MCF 10A (cell line): ENCODE measurements around the gene ADM. TPM values are rescaled to one million over a fixed set of nuclear protein-coding genes. Genes with fewer than 3 reads are reported as not detected.

ENCODE experiments used
- BruUV-seq: library from RNA; stranded (reverse); fragments of 400-500 nt; replicated peaks from 2 replicates; lab custom pipeline; 2021; lab: Mats Ljungman, UMichigan
- CTCF ChIA-PET: fragments of 300-600 bp; sonication (Branson Sonifier 250); formaldehyde crosslinking; extraction: SDS; loops from one replicate; lab custom pipeline; 2021; ENCODE audit warnings: antibody characterized with exemption, inconsistent platforms; lab: Yijun Ruan, JAX
- POLR2A ChIA-PET: fragments of 300-600, 350-650 bp; sonication (Branson Sonifier 250); formaldehyde crosslinking; extraction: SDS; loops from one replicate; lab custom pipeline; 2020; ENCODE audit warnings: antibody characterized with exemption, inconsistent platforms; lab: Yijun Ruan, JAX
- DNase-seq: peaks from one replicate; pipeline ENCODE4 v3.0.0-alpha.2; 2018; ENCODE audit not compliant: unreplicated experiment
- H3K27ac Mint-ChIP-seq: one replicate; pipeline ENCODE4 v1.8.0; 2022; ENCODE audit warnings: mild to moderate bottlenecking, low read depth, mixed read lengths; ENCODE audit not compliant: unreplicated experiment
- H3K27me3 Mint-ChIP-seq: one replicate; pipeline ENCODE4 v1.8.0; 2022; ENCODE audit warnings: mixed read lengths; ENCODE audit not compliant: insufficient read depth, unreplicated experiment
- H3K36me3 Mint-ChIP-seq: one replicate; pipeline ENCODE4 v1.8.0; 2022; ENCODE audit warnings: mild to moderate bottlenecking, moderate library complexity, mixed read lengths; ENCODE audit not compliant: insufficient read depth, unreplicated experiment
- H3K4me1 Mint-ChIP-seq: one replicate; pipeline ENCODE4 v1.8.0; 2022; ENCODE audit warnings: mixed read lengths; ENCODE audit not compliant: insufficient read depth, unreplicated experiment
- H3K4me3 Mint-ChIP-seq: one replicate; pipeline ENCODE4 v1.8.0; 2022; ENCODE audit warnings: mild to moderate bottlenecking, moderate library complexity, mixed read lengths; ENCODE audit not compliant: unreplicated experiment
- H3K9me3 Mint-ChIP-seq: one replicate; pipeline ENCODE4 v1.8.0; 2022; ENCODE audit warnings: mixed read lengths; ENCODE audit not compliant: unreplicated experiment
- intact Hi-C: fragments of 100-400 bp; cut with micrococcal nuclease; formaldehyde crosslinking; loops from 2 replicates; pipeline ENCODE4 v1.14.1; 2022
- total RNA-seq: library from RNA; stranded (reverse); gene quantifications from 2 replicates; pipeline ENCODE4 v1.2.3, GENCODE V29; 2022
- TF ChIP-seq, protein P1 (sequence below): fragments of 200-600 bp; IDR thresholded peaks from one replicate; pipeline ENCODE4 v1.8.0; 2022; ENCODE audit warnings: antibody characterized with exemption, mild to moderate bottlenecking; ENCODE audit not compliant: unreplicated experiment

Gene ADM
- total RNA-seq, 1 experiment from 2014 or later: 8.7 TPM

DNA sequence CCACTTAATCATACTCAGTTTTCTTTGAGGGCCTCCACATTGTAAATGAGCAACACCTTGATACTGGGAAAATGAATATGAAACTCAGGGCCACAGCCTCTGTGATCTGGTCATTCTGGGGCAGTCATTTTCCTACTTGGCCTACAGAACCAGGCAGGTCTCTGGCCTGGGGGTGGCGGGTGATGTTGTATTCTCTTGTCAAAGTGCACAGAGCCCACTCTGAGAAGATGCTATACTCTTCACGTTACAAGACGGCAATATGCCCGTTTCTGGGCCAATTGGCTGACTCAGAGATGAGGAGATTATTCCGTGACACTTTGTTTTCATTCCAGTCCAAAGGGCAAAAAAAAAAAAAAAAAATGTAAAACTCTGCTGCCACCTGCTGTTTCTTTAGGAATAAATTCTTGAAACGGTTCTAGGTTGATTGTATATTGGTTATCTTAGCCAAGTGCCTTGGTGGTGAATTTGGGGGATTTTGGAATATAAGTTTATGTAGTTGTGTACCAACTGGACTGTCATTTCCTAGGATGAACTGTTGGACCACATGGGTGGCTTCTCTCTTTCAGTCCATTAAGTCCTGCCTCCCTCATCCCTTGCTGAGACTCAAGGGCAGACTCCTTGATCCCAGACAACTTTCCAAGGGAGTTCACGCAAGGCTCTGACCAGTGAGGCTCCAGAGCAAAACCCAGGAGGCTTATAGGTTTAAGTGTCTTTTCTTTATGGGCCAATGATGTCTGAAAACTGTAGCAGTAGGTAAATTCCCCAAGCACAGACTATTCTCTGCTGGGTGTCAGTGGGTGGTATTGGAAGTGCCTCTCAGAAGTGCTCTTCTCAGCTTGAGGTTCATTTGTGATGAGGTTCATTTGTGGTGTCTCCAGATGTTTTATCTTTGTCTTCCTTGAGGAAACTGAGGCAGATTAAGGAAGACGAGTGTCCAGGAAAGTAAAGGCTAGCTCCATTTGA lies 18.2 kb downstream of the ADM start:
- ChIA-PET CTCF (interaction anchor here (0.5 to 4.7 kb wide), 33 partner anchors 8 to 570 kb away, joined by 3 to 50 read pairs (median 4); no protein-coding TSS in a partner anchor), POLR2A (interaction anchor here (0.6 to 7.0 kb wide), 11 partner anchors 14 to 862 kb away, joined by 3 to 82 read pairs (median 3); partner anchors contain the start of genes ADM and ZNF143)
- H3K27ac Mint-ChIP-seq: peak overlapping the region; percentile 54
- H3K27me3 Mint-ChIP-seq: no peaks in the 10 kb centered on the region
- TF ChIP-seq, protein P1, sequence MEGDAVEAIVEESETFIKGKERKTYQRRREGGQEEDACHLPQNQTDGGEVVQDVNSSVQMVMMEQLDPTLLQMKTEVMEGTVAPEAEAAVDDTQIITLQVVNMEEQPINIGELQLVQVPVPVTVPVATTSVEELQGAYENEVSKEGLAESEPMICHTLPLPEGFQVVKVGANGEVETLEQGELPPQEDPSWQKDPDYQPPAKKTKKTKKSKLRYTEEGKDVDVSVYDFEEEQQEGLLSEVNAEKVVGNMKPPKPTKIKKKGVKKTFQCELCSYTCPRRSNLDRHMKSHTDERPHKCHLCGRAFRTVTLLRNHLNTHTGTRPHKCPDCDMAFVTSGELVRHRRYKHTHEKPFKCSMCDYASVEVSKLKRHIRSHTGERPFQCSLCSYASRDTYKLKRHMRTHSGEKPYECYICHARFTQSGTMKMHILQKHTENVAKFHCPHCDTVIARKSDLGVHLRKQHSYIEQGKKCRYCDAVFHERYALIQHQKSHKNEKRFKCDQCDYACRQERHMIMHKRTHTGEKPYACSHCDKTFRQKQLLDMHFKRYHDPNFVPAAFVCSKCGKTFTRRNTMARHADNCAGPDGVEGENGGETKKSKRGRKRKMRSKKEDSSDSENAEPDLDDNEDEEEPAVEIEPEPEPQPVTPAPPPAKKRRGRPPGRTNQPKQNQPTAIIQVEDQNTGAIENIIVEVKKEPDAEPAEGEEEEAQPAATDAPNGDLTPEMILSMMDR: peak; percentile 43
- no TSS peak for BruUV-seq
- intact Hi-C loops: loop anchor here (1.0 to 5.0 kb wide), 6 partner anchors 142 to 711 kb away; no protein-coding TSS in a partner anchor
- H3K9me3 Mint-ChIP-seq: no peaks in the 10 kb centered on the region
- H3K4me1 Mint-ChIP-seq: peaks cover 20% of the 10 kb centered on the region
- H3K36me3 Mint-ChIP-seq: no peaks in the 10 kb centered on the region
- peak; percentile 87 for DNase-seq
- no peak overlapping the region for H3K4me3 Mint-ChIP-seq

DNA sequence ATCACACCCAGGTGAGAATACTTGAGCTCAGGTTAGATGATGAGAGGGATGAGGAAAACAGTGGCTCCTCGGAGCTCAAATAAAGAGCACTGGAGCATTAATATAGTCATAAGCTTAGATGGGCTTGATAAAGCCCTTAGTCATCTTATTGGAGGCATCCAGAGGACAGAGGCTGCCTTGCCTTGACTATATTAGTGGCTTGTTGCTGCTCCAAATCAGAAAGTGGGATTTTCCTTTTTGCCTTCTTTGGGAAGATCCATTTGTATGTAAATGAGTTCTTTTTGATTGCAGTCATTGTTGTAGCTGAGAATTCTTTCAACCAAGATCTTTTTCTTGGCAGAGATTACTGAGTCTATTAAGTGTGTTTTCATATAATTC lies 18.9 kb downstream of the ADM start:
- no peaks in the 10 kb centered on the region for H3K9me3 Mint-ChIP-seq
- CTCF ChIA-PET: interaction anchor here (0.5 to 4.7 kb wide), 28 partner anchors 9 to 570 kb away, joined by 3 to 50 read pairs (median 4); no protein-coding TSS in a partner anchor

DNA sequence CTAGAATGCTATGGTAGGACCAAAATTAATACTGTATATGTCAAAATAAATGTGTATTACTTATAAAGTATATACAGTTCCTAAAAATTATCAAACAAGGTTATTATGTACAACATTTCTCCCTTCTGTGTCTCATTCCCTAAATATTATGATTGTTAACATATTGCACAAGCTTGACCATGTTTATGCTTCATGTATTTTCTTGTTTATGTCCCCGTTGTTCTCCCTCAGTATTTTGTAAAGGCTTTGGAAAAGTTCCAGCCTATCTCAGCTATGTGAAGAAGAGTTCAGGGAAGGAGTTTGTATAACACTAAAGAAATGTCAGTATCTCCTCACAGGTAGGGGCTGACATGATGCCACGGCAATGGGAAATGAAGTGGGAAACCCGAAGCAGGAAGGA lies 19.6 kb downstream of the ADM start:
- Mint-ChIP-seq H3K27ac (no peak overlapping the region), H3K4me1 (peaks cover 22% of the 10 kb centered on the region), H3K36me3 (no peaks in the 10 kb centered on the region), H3K9me3 (no peaks in the 10 kb centered on the region), H3K4me3 (no peak overlapping the region), H3K27me3 (no peaks in the 10 kb centered on the region)
- CTCF ChIA-PET: interaction anchor here (0.8 to 4.7 kb wide), 21 partner anchors 10 to 571 kb away, joined by 3 to 50 read pairs (median 5); no protein-coding TSS in a partner anchor
- intact Hi-C loops: loop anchor here (5.0 kb wide), 3 partner anchors 352 to 712 kb away; no protein-coding TSS in a partner anchor
- TF ChIP-seq, protein P1: no peak
- no TSS peak for BruUV-seq
- POLR2A ChIA-PET: interaction anchor here (0.5 to 7.0 kb wide), 8 partner anchors 18 to 751 kb away, joined by 3 to 82 read pairs (median 3); partner anchors contain the start of genes ADM and WEE1
- peak; percentile 30 for DNase-seq

More for the DNA sequence above, 18.9 kb downstream of the ADM start:
- intact Hi-C loops: loop anchor here (1.0 to 5.0 kb wide), 6 partner anchors 143 to 711 kb away; no protein-coding TSS in a partner anchor
- Mint-ChIP-seq H3K4me3 (no peak overlapping the region), H3K27me3 (no peaks in the 10 kb centered on the region), H3K4me1 (peaks cover 21% of the 10 kb centered on the region), H3K27ac (peak overlapping the region; percentile 54), H3K36me3 (no peaks in the 10 kb centered on the region)
- BruUV-seq: no TSS peak
- POLR2A ChIA-PET: interaction anchor here (0.6 to 7.0 kb wide), 8 partner anchors 17 to 748 kb away, joined by 3 to 82 read pairs (median 3); partner anchors contain the start of gene ADM
- DNase-seq: no peak
- TF ChIP-seq, protein P1: no peak
